Smooth muscle cell (in vitro differentiated cells): ENCODE data around the gene FRYL. TPM values are rescaled to one million over a fixed set of nuclear protein-coding genes. Genes with fewer than 3 reads are reported as not detected.

Experiments
- DNase-seq: peaks from one replicate; lab custom pipeline; 2025; ENCODE audit not compliant: unreplicated experiment; lab: John Stamatoyannopoulos, UW
- H2AFZ ChIP-seq: fragments of 200-600 bp; sonication (generic); 2 replicates; pipeline ENCODE4 v1.6.0; 2016; ENCODE audit warnings: antibody characterized with exemption, low read depth, mild to moderate bottlenecking
- H3F3A ChIP-seq: fragments of 200-600 bp; sonication (generic); 2 replicates; pipeline ENCODE4 v1.6.0; 2017; ENCODE audit warnings: antibody characterized with exemption, low read depth
- H3K27ac ChIP-seq: fragments of 200-600 bp; sonication (generic); 2 replicates; pipeline ENCODE4 v1.5.1; 2016; ENCODE audit warnings: low read depth, mild to moderate bottlenecking
- H3K27me3 ChIP-seq: fragments of 200-600 bp; sonication (generic); 2 replicates; pipeline ENCODE4 v1.6.1; 2016; ENCODE audit warnings: low read depth, mild to moderate bottlenecking
- H3K36me3 ChIP-seq: fragments of 200-600 bp; sonication (generic); 2 replicates; pipeline ENCODE4 v1.5.1; 2016; ENCODE audit warnings: low read depth
- H3K4me1 ChIP-seq: fragments of 200-600 bp; sonication (generic); 2 replicates; pipeline ENCODE4 v1.5.1; 2016; ENCODE audit warnings: low read depth
- H3K4me2 ChIP-seq: fragments of 200-600 bp; sonication (generic); 2 replicates; pipeline ENCODE4 v1.6.0; 2016; ENCODE audit warnings: mild to moderate bottlenecking
- H3K4me3 ChIP-seq: fragments of 200-600 bp; sonication (generic); 2 replicates; pipeline ENCODE4 v1.5.1; 2016; ENCODE audit warnings: mild to moderate bottlenecking
- H3K79me2 ChIP-seq: fragments of 200-600 bp; sonication (generic); 2 replicates; pipeline ENCODE4 v1.6.0; 2016; ENCODE audit warnings: low read depth, mild to moderate bottlenecking
- H3K9ac ChIP-seq: fragments of 200-600 bp; sonication (generic); 2 replicates; pipeline ENCODE4 v1.6.0; 2016; ENCODE audit warnings: low read depth
- H3K9me3 ChIP-seq: fragments of 200-600 bp; sonication (generic); replicated peaks from 2 replicates; pipeline ENCODE4 v1.5.1; 2016; ENCODE audit warnings: low read depth
- H4K20me1 ChIP-seq: fragments of 200-600 bp; sonication (generic); 2 replicates; pipeline ENCODE4 v1.6.0; 2016; ENCODE audit warnings: low read depth
- CTCF ChIP-seq: fragments of 200-600 bp; sonication (generic); IDR thresholded peaks from 2 replicates; pipeline ENCODE4 v1.5.1; 2017; ENCODE audit warnings: borderline replicate concordance, mild to moderate bottlenecking, antibody characterized with exemption; ENCODE audit not compliant: insufficient read depth, poor library complexity, severe bottlenecking
- WGBS: methylation state at CpG from one replicate; pipeline ENCODE4 v1.1.7; 2016; ENCODE audit warnings: low lambda C conversion rate; 5-methylcytosine and 5-hydroxymethylcytosine counted together
- polyA plus RNA-seq: library from polyadenylated mRNA; unstranded; fragments of >200 nt; fragmentation: Nextera tagmentation; extraction: Ambion mirVana; gene quantifications from 2 replicates; pipeline ENCODE4 v1.2.1, GENCODE V29; 2016
- total RNA-seq: library from RNA; depleted of rRNA; stranded (reverse); fragments of >200 nt; gene quantifications from 2 replicates; pipeline ENCODE4 v1.2.3, GENCODE V29; 2014

Gene FRYL
- total and polyA plus RNA-seq, 2 experiments from 2014 or later = 14.9 to 56.6 TPM

- Histone ChIP-seq H3K27ac (no peak overlapping the region), H3K36me3 (peaks cover 3% of the 10 kb centered on the region), H3K79me2 (no peaks in the 10 kb centered on the region), H2AFZ (no peak overlapping the region), H3K27me3 (no peaks in the 10 kb centered on the region), H3K4me2 (no peak overlapping the region), H3K4me1 (no peaks in the 10 kb centered on the region), H3K4me3 (no peak overlapping the region), H3K9ac (no peak overlapping the region), H3K9me3 (no peaks in the 10 kb centered on the region), H3F3A (no peaks in the 10 kb centered on the region), H4K20me1 (no peaks in the 10 kb centered on the region)
- no peak for TF ChIP-seq CTCF
- WGBS = 99% methylated on average over 2 of the region's 2 CpGs
- DNase-seq = no peak
Measured at GRCh38 chr4:48504026-48504330, 276.1 kb downstream of the FRYL start.

GRCh38 chr4:48503233-48504025 lies 276.6 kb downstream of the FRYL start:
- 63% methylated on average over 4 of the region's 4 CpGs for WGBS
- no peaks in the 10 kb centered on the region for H3K79me2 ChIP-seq
- H3K4me3 ChIP-seq = no peak overlapping the region
- H3K4me1 ChIP-seq = no peaks in the 10 kb centered on the region
- no peaks in the 10 kb centered on the region for H3F3A ChIP-seq
- no peaks in the 10 kb centered on the region for H3K9me3 ChIP-seq
- H3K27ac ChIP-seq = no peak overlapping the region
- TF ChIP-seq CTCF = no peak
- no peak overlapping the region for H3K9ac ChIP-seq
- no peak overlapping the region for H2AFZ ChIP-seq
- DNase-seq = no peak
- no peak overlapping the region for H3K4me2 ChIP-seq
- H3K36me3 ChIP-seq = no peaks in the 10 kb centered on the region
- H4K20me1 ChIP-seq = no peaks in the 10 kb centered on the region
- H3K27me3 ChIP-seq = no peaks in the 10 kb centered on the region

- no peaks in the 10 kb centered on the region for H3K36me3 ChIP-seq
- WGBS = 96% methylated on average over 3 of the region's 3 CpGs
- DNase-seq = no peak
- H3K4me2 ChIP-seq = no peak overlapping the region
- TF ChIP-seq CTCF = no peak
- no peak overlapping the region for H3K9ac ChIP-seq
- H3F3A ChIP-seq = no peaks in the 10 kb centered on the region
- no peak overlapping the region for H2AFZ ChIP-seq
- no peak overlapping the region for H3K4me3 ChIP-seq
- H3K27me3 ChIP-seq = no peaks in the 10 kb centered on the region
- H3K4me1 ChIP-seq = no peaks in the 10 kb centered on the region
- no peaks in the 10 kb centered on the region for H3K9me3 ChIP-seq
- no peak overlapping the region for H3K27ac ChIP-seq
- H3K79me2 ChIP-seq = no peaks in the 10 kb centered on the region
- H4K20me1 ChIP-seq = no peaks in the 10 kb centered on the region
Measured at GRCh38 chr4:48499551-48500066, 280.5 kb downstream of the FRYL start.

- no peak overlapping the region for H3K4me3 ChIP-seq
- no peaks in the 10 kb centered on the region for H3K4me1 ChIP-seq
- H3K36me3 ChIP-seq = no peaks in the 10 kb centered on the region
- H3K27ac ChIP-seq = no peak overlapping the region
- DNase-seq = no peak
- WGBS = 98% methylated on average over 4 of the region's 4 CpGs
- no peaks in the 10 kb centered on the region for H4K20me1 ChIP-seq
- no peaks in the 10 kb centered on the region for H3K79me2 ChIP-seq
- no peak for TF ChIP-seq CTCF
- no peak overlapping the region for H2AFZ ChIP-seq
- no peaks in the 10 kb centered on the region for H3F3A ChIP-seq
- no peak overlapping the region for H3K4me2 ChIP-seq
- H3K9me3 ChIP-seq = no peaks in the 10 kb centered on the region
- no peak overlapping the region for H3K9ac ChIP-seq
- H3K27me3 ChIP-seq = peaks cover 2% of the 10 kb centered on the region
Measured at GRCh38 chr4:48498895-48499294, 281.2 kb downstream of the FRYL start.
